A673 (cell line): ENCODE results near the gene ATRAID. TPM values are rescaled to one million over a fixed set of nuclear protein-coding genes. Genes with fewer than 3 reads are reported as not detected.
A peak's percentile ranks its signal among the peaks of the same experiment; 100 is the strongest.

Experiments
- Bru-seq: library from RNA; stranded (reverse); fragments of 400-500 nt; gene quantifications from one replicate; lab custom pipeline; 2021; lab: Mats Ljungman, UMichigan
- BruChase-seq, 2 experiments: library from RNA; stranded (reverse); fragments of 400-500 nt; gene quantifications; one replicate each; lab custom pipeline; 2021; lab: Mats Ljungman, UMichigan
- BruUV-seq: library from RNA; stranded (reverse); fragments of 400-500 nt; replicated peaks from 2 replicates; lab custom pipeline; 2021; lab: Mats Ljungman, UMichigan
- CTCF ChIA-PET: fragments of 300-600 bp; sonication (Branson Sonifier 250); formaldehyde crosslinking; loops from one replicate; lab custom pipeline; 2022; ENCODE audit warnings: antibody characterized with exemption; lab: Charles Lee
- POLR2A ChIA-PET: fragments of 300-600 bp; sonication (Branson Sonifier 250); formaldehyde crosslinking; loops from one replicate; lab custom pipeline; 2022; ENCODE audit warnings: antibody characterized with exemption; ENCODE audit not compliant: low non-redundant PET; lab: Charles Lee
- DNase-seq: peaks from one replicate; pipeline ENCODE4 v3.0.0-alpha.2; 2015; ENCODE audit warnings: low spot score
- H3K27ac ChIP-seq: fragments of 200-600 bp; sonication (generic); 2 replicates; pipeline ENCODE4 v1.5.1; 2016; ENCODE audit warnings: mixed run types, low read depth, mild to moderate bottlenecking, mixed read lengths, antibody characterized with exemption, low read length; ENCODE audit not compliant: poor library complexity, severe bottlenecking
- H3K27me3 ChIP-seq: fragments of 200-600 bp; sonication (generic); replicated peaks from 2 replicates; pipeline ENCODE4 v1.6.1; 2017; ENCODE audit warnings: mixed run types, low read depth, mild to moderate bottlenecking, mixed read lengths, antibody characterized with exemption, low read length; ENCODE audit not compliant: insufficient read depth, poor library complexity
- H3K36me3 ChIP-seq: fragments of 200-600 bp; sonication (generic); 2 replicates; pipeline ENCODE4 v1.6.1; 2016; ENCODE audit warnings: mixed run types, mild to moderate bottlenecking, mixed read lengths, antibody characterized with exemption, low read length; ENCODE audit not compliant: insufficient read depth, poor library complexity, severe bottlenecking
- H3K4me1 ChIP-seq: fragments of 200-600 bp; sonication (generic); 2 replicates; pipeline ENCODE4 v1.6.1; 2017; ENCODE audit warnings: mixed run types, mild to moderate bottlenecking, mixed read lengths, antibody characterized with exemption, low read length; ENCODE audit not compliant: insufficient read depth, poor library complexity, severe bottlenecking
- H3K4me3 ChIP-seq: fragments of 200-600 bp; sonication (generic); 2 replicates; pipeline ENCODE4 v1.5.1; 2016; ENCODE audit warnings: low read depth, mixed run types, mild to moderate bottlenecking, mixed read lengths, low read length; ENCODE audit not compliant: poor library complexity, severe bottlenecking
- H3K9me3 ChIP-seq: fragments of 200-600 bp; sonication (generic); 2 replicates; pipeline ENCODE4 v1.6.1; 2016; ENCODE audit warnings: mixed run types, low read depth, mild to moderate bottlenecking, mixed read lengths, antibody characterized with exemption, low read length; ENCODE audit not compliant: poor library complexity, severe bottlenecking
- CTCF ChIP-seq: fragments of 300-800, 200-600 bp; sonication (generic); conservative IDR thresholded peaks from 2 replicates; pipeline ENCODE4 v1.5.1; 2017; ENCODE audit warnings: low read depth, mild to moderate bottlenecking, antibody characterized with exemption, low read length, moderate library complexity, mixed read lengths
- EZH2 ChIP-seq: fragments of 200-600 bp; sonication (generic); IDR thresholded peaks from 2 replicates; pipeline ENCODE4 v1.6.1; 2017; ENCODE audit warnings: borderline replicate concordance, low read depth, mild to moderate bottlenecking, mixed read lengths, antibody characterized with exemption, low read length; ENCODE audit not compliant: poor library complexity, severe bottlenecking
- intact Hi-C: fragments of 100-400 bp; cut with micrococcal nuclease; formaldehyde crosslinking; loops from one replicate; pipeline ENCODE4 v1.10.0; 2022; ENCODE audit not compliant: unreplicated experiment
- long read RNA-seq: library from polyadenylated mRNA; stranded (forward); transcript quantifications from one replicate; pipeline ENCODE4 v2.0.0, GENCODE V29; 2022
- total RNA-seq: library from RNA; stranded (reverse); gene quantifications from 2 replicates; pipeline ENCODE4 v1.2.3, GENCODE V29; 2021

The ATRAID gene
- total RNA-seq (106 and 107 TPM in 2 replicates), Bru-seq, nascent RNA (percentile 95 among the genes with signal in this experiment), BruChase-seq, experiment 1, labeled RNA remaining after a 2-hour chase (percentile 81 among the genes with signal in this experiment), BruChase-seq, experiment 2, labeled RNA remaining after a 6-hour chase (percentile 88 among the genes with signal in this experiment)
- long read RNA-seq, transcript ATRAID-202 (7 exons, 1,059 nt) = minor isoform, 61 of 256 reads
- long read RNA-seq, transcript ATRAID-201 (7 exons, 1,240 nt) = major isoform, 191 of 256 reads
- long read RNA-seq, partial matches to known transcripts = 2 of 256 reads
- long read RNA-seq, other reads (novel, unspliced or antisense) = 2 of 256 reads

- intact Hi-C loops = loop anchor here (1.0 kb wide), 1 partner anchor 158 kb away; the partner anchor contains the start of genes EIF2B4 and SNX17
- BruUV-seq = no TSS peak
- CTCF ChIA-PET = interaction anchor here (0.7 kb wide), 1 partner anchor 366 kb away, joined by 4 read pairs; no protein-coding TSS in a partner anchor
- Histone ChIP-seq H3K36me3 (peaks cover 23% of the 10 kb centered on the region), H3K4me3 (peak within 1 kb of the TSS; percentile 72), H3K9me3 (no peaks in the 10 kb centered on the region), H3K27ac (peak within 1 kb of the TSS; percentile 98), H3K4me1 (peaks cover 57% of the 10 kb centered on the region), H3K27me3 (no peaks in the 10 kb centered on the region)
- no peak for TF ChIP-seq CTCF
- TF ChIP-seq EZH2 = no peak
- DNase-seq = peak; percentile 95
- POLR2A ChIA-PET = interaction anchor here (1.0 kb wide), 1 partner anchor 9 kb away, joined by 4 read pairs; no protein-coding TSS in a partner anchor
These were observed at the start of gene ATRAID, which contains the start of gene SLC5A6 for GRCh38 chr2:27211943-27212625. TSS of gene ATRAID (plus strand) at chr2:27212041. CDS start at chr2:27212369, 328 bp downstream. TSS of gene SLC5A6 (minus strand) at chr2:27212268. CDS start at chr2:27207650, 4,618 bp downstream.

DNA sequence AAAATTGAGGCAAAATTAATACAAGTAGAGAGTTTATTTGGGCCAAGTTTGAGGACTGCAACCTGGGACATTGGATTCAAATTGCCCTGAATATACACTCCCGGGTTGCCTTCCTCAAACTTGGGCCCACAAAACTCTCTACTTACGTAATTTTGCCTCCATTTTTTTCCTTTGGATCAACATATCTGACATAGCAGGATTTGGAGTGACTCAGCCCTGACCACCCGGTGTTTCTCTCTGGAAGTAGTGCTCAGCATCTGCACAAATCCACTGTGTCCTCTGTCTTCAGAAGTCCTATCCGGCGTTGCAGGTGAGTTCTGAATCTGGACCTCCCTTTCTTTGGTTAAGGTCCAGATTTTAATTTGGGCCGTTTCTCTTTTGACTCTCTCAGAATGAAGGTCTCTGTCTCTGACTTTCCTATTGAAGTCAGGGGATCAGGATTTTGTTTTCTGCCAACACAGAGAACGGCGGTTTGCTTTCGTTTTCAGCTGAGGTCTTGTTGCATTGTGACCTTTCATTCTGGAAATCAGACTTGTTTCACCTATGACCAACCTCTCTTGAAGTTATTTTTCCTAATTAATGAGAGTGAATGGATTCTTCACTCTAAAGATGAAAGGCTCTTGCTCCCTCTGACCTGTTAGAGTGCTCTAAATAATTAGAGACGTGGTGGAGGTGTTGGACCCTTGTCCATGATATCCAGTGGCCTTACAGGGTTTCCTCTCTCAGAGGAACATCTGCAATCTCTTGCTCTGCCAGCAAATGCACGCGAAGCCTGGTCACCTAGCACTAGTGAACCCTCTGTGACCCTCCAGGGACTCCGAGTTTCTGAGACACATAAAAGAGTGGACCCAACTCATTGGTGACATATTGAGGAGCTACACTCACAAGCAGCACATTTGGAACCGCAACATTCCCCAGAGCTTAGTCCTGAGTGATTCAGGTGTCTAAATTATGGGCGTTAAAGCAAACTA is 49.4 kb upstream of the ATRAID start:
- Histone ChIP-seq H3K4me1 (no peaks in the 10 kb centered on the region), H3K9me3 (no peaks in the 10 kb centered on the region), H3K27ac (no peak overlapping the region), H3K36me3 (no peaks in the 10 kb centered on the region), H3K27me3 (no peaks in the 10 kb centered on the region), H3K4me3 (no peak overlapping the region)
- no peak for DNase-seq
- CTCF ChIA-PET = no interaction called here
- BruUV-seq = no TSS peak
- POLR2A ChIA-PET = no interaction called here
- intact Hi-C loops = no loop called here
- no peak for TF ChIP-seq CTCF
